Panc1 (cell line): ENCODE data around the gene ATOSB. TPM values are rescaled to one million over a fixed set of nuclear protein-coding genes. Genes with fewer than 3 reads are reported as not detected.

Source experiments
- ATAC-seq: fragments of 200-7000 bp; cut with Tn5 transposase; 2 replicates; pipeline ENCODE4 v1.9.1; 2020; ENCODE audit warnings: mild to moderate bottlenecking, moderate library complexity
- BruUV-seq: library from RNA; stranded (reverse); fragments of 400-500 nt; replicated peaks from 2 replicates; lab custom pipeline; 2021; lab: Mats Ljungman, UMichigan
- CTCF ChIA-PET: fragments of 300-600 bp; sonication (Branson Sonifier 250); formaldehyde crosslinking; loops from one replicate; lab custom pipeline; 2022; ENCODE audit warnings: antibody characterized with exemption; lab: Charles Lee
- POLR2A ChIA-PET: fragments of 300-600 bp; sonication (Branson Sonifier 250); formaldehyde crosslinking; loops from one replicate; lab custom pipeline; 2022; ENCODE audit warnings: antibody characterized with exemption; lab: Charles Lee
- DNase-seq: peaks from one replicate; pipeline ENCODE4 v3.0.0-alpha.2; 2010; ENCODE audit warnings: low read depth, low spot score
- H3K27ac ChIP-seq: 2 replicates; pipeline ENCODE4 v1.5.1; 2011; ENCODE audit warnings: mild to moderate bottlenecking, low read length, inconsistent platforms
- H3K27me3 ChIP-seq: fragments of 200-500 bp; sonication (Bioruptor generic); 2 replicates; pipeline ENCODE4 v1.6.0; 2014; ENCODE audit warnings: low read length, inconsistent platforms; ENCODE audit not compliant: control insufficient read depth, insufficient read depth
- H3K36me3 ChIP-seq: fragments of 200-500 bp; sonication (Bioruptor generic); 2 replicates; pipeline ENCODE4 v1.5.1; 2014; ENCODE audit warnings: inconsistent platforms, mild to moderate bottlenecking, low read length, moderate library complexity; ENCODE audit not compliant: control insufficient read depth, insufficient read depth
- H3K4me1 ChIP-seq: 2 replicates; pipeline ENCODE4 v1.5.1; 2011; ENCODE audit warnings: inconsistent platforms, mild to moderate bottlenecking, low read length, moderate library complexity; ENCODE audit not compliant: control insufficient read depth, insufficient read depth
- H3K4me3 ChIP-seq, 2 experiments: 2 replicates each; pipeline ENCODE4 v1.5.1; 2011 to 2012; ENCODE audit warnings: low read depth in 2 of 2, low read length in 2 of 2, mild to moderate bottlenecking in 2 of 2, inconsistent platforms in 1 of 2, moderate library complexity in 1 of 2
- H3K9me3 ChIP-seq: fragments of 200-500 bp; sonication (Bioruptor generic); 2 replicates; pipeline ENCODE4 v1.5.1; 2014; ENCODE audit warnings: low read depth, mild to moderate bottlenecking, inconsistent platforms, low read length, moderate library complexity; ENCODE audit not compliant: control insufficient read depth, insufficient read depth
- CTCF ChIP-seq: fragments of 450-650 bp; IDR thresholded peaks from 2 replicates; pipeline ENCODE4 v1.5.1; 2017; ENCODE audit warnings: mild to moderate bottlenecking
- POLR2AphosphoS5 ChIP-seq: IDR thresholded peaks from 2 replicates; pipeline ENCODE4 v1.6.1; 2012; ENCODE audit warnings: mild to moderate bottlenecking, low read depth, low read length, moderate library complexity
- REST ChIP-seq, 2 experiments: IDR thresholded peaks; 2 replicates each; pipeline ENCODE4 v1.6.1; 2011 to 2012; ENCODE audit warnings: low read depth in 2 of 2, control low read depth in 1 of 2, low read length in 1 of 2, mild to moderate bottlenecking in 1 of 2, moderate library complexity in 1 of 2; ENCODE audit not compliant: insufficient read depth in 1 of 2
- SIN3A ChIP-seq: IDR thresholded peaks from 2 replicates; pipeline ENCODE4 v1.6.1; 2012; ENCODE audit warnings: low read depth, mild to moderate bottlenecking, low read length, moderate library complexity, borderline replicate concordance; ENCODE audit not compliant: insufficient read depth
- TCF7L2 ChIP-seq: IDR thresholded peaks from 2 replicates; pipeline ENCODE4 v1.6.1; 2011; ENCODE audit warnings: mild to moderate bottlenecking, low read depth, low read length, inconsistent platforms
- in situ Hi-C: cut with HindIII; loops from 2 replicates; pipeline ENCODE4 v1.10.0; 2016; ENCODE audit warnings: low sequenced_read_pairs, low pct_unique_long_range_greater_than_20kb
- intact Hi-C: fragments of 100-400 bp; cut with micrococcal nuclease; formaldehyde crosslinking; loops from one replicate; pipeline ENCODE4 v1.10.0; 2022; ENCODE audit not compliant: unreplicated experiment
- total RNA-seq: library from RNA; stranded (reverse); gene quantifications from one replicate; pipeline ENCODE4 v1.2.1, GENCODE V29; 2021; ENCODE audit not compliant: unreplicated experiment

The ATOSB gene
- total RNA-seq, 1 experiment from 2014 or later, result 23.6 TPM

- TF ChIP-seq POLR2AphosphoS5 (no peak; the same call in 1 of the 2 replicates), TCF7L2 (no peak), SIN3A (no peak), REST (IDR thresholded peaks at IDR 0.05; ENCODE audit: insufficient read depth in 1 of 2, low read depth in 2 of 2, low read length in 1 of 2) (no peak), CTCF (no peak)
- Histone ChIP-seq H3K27ac (peak overlapping the region; percentile 98), H3K36me3 (peaks cover 17% of the 10 kb centered on the region), H3K27me3 (no peaks in the 10 kb centered on the region), H3K9me3 (no peaks in the 10 kb centered on the region), H3K4me3 (peak overlapping the region; percentile 68 to 93), H3K4me1 (peaks cover 22% of the 10 kb centered on the region)
- in situ Hi-C loops, result no loop called here
- ChIA-PET POLR2A (interaction anchor here (0.6 to 1.4 kb wide), 5 partner anchors 9 to 655 kb away, joined by 3 to 6 read pairs (median 4); partner anchors contain the start of genes DNAJB5 and STOML2), CTCF (interaction anchor here (0.5 kb wide), 2 partner anchors 21 to 383 kb away, joined by 3 to 4 read pairs; no protein-coding TSS in a partner anchor)
- ATAC-seq (no peak), DNase-seq (no peak)
- TSS peak; percentile 76 for BruUV-seq
- intact Hi-C loops, result no loop called here
Observed at GRCh38 chr9:35070823-35071813, 44.5 kb downstream of the ATOSB start.

- H3K36me3 ChIP-seq, result peaks cover 29% of the 10 kb centered on the region
- intact Hi-C loops, result no loop called here
- no TSS peak for BruUV-seq
Observed at GRCh38 chr9:35069020-35069419, 46.6 kb downstream of the ATOSB start.

More at GRCh38 chr9:35069020-35069419, 46.6 kb downstream of the ATOSB start:
- POLR2A ChIA-PET, result interaction anchor here (0.5 to 0.7 kb wide), 4 partner anchors 9 to 441 kb away, joined by 3 to 11 read pairs (median 6); partner anchors contain the start of gene FANCG
- Histone ChIP-seq H3K27me3 (no peaks in the 10 kb centered on the region), H3K27ac (no peak overlapping the region), H3K9me3 (no peaks in the 10 kb centered on the region), H3K4me3 (peak overlapping the region in 1 of 2 experiments; percentile 93; a peak in 1 of 4 replicates), H3K4me1 (peaks cover 22% of the 10 kb centered on the region)
- CTCF ChIA-PET, result interaction anchor here (0.5 kb wide), 1 partner anchor 17 kb away, joined by 3 read pairs; no protein-coding TSS in a partner anchor
- TF ChIP-seq CTCF, result no peak
- TF ChIP-seq TCF7L2, result no peak
- TF ChIP-seq POLR2AphosphoS5, result no peak
- TF ChIP-seq SIN3A, result no peak
- TF ChIP-seq REST (IDR thresholded peaks at IDR 0.05; ENCODE audit: insufficient read depth in 1 of 2, low read depth in 2 of 2, low read length in 1 of 2), result no peak
- ATAC-seq (no peak), DNase-seq (no peak)
- in situ Hi-C loops, result no loop called here
